H4 (cell line): Measurements from ENCODE around the gene CUEDC2. TPM values are rescaled to one million over a fixed set of nuclear protein-coding genes. Genes with fewer than 3 reads are reported as not detected.

ENCODE experiments used
- total RNA-seq: library from RNA; depleted of rRNA; stranded (reverse); fragments of >200 nt; shearing (Covaris generic); gene quantifications from 2 replicates; pipeline ENCODE4 v1.2.3, GENCODE V29; 2014; rRNA removed

Gene CUEDC2
- total RNA-seq, 1 experiment from 2014 or later: 47.4 TPM

Other genes with a start within 250 kb of the CUEDC2 start
- not detected in 2 replicates for gene ELOVL3, start 206.3 kb downstream of the CUEDC2 start, total RNA-seq
- gene PITX3, start 191.1 kb downstream of the CUEDC2 start, total RNA-seq: not detected in 2 replicates
- 24.6 and 30.1 TPM in 2 replicates for gene GBF1, start 187.0 kb downstream of the CUEDC2 start, total RNA-seq
- 6.1 and 6.7 TPM in 2 replicates for gene NFKB2, start 36.9 kb downstream of the CUEDC2 start, total RNA-seq
- gene PSD, start 13.8 kb downstream of the CUEDC2 start, total RNA-seq: 0.06 TPM in 1 of 2 replicates, not detected in the other
- 7.3 and 10.3 TPM in 2 replicates for gene FBXL15, start 11.7 kb downstream of the CUEDC2 start, total RNA-seq
- not detected in 2 replicates for gene C10orf95, start 19.0 kb upstream of the CUEDC2 start, total RNA-seq
- gene ACTR1A, start 70.1 kb upstream of the CUEDC2 start, total RNA-seq: 100 and 172 TPM in 2 replicates
- 1.7 and 2.8 TPM in 2 replicates for gene SUFU, start 71.4 kb upstream of the CUEDC2 start, total RNA-seq
- gene TRIM8, start 211.9 kb upstream of the CUEDC2 start, total RNA-seq: 15.8 and 18.5 TPM in 2 replicates